ENCODE results near the gene SLC6A19.

Gene SLC6A19

DNA sequence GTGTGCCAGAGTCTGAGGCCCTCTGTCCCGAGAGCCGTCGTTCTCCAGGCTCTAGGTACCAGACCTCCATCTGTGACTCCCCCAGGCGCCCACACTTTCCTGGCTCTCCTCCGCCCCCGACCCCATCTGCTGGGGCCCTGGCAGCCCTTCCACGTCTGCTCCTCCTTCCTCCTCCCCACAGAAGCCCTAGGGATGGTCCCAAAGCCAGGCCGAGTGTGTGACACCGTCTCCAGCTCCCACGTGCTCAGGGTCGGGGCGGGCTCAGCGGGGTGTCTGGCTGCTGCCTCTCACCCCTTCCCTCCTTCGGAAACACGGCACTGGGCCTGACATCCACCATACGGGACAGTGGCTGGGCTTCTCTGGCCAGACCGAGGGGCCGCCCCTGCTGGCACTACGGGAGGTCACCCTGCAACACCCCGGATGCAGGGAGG, 20.5 kb upstream of the SLC6A19 start:
- no peak for DNase-seq (ENCODE audit: low spot score)

DNA sequence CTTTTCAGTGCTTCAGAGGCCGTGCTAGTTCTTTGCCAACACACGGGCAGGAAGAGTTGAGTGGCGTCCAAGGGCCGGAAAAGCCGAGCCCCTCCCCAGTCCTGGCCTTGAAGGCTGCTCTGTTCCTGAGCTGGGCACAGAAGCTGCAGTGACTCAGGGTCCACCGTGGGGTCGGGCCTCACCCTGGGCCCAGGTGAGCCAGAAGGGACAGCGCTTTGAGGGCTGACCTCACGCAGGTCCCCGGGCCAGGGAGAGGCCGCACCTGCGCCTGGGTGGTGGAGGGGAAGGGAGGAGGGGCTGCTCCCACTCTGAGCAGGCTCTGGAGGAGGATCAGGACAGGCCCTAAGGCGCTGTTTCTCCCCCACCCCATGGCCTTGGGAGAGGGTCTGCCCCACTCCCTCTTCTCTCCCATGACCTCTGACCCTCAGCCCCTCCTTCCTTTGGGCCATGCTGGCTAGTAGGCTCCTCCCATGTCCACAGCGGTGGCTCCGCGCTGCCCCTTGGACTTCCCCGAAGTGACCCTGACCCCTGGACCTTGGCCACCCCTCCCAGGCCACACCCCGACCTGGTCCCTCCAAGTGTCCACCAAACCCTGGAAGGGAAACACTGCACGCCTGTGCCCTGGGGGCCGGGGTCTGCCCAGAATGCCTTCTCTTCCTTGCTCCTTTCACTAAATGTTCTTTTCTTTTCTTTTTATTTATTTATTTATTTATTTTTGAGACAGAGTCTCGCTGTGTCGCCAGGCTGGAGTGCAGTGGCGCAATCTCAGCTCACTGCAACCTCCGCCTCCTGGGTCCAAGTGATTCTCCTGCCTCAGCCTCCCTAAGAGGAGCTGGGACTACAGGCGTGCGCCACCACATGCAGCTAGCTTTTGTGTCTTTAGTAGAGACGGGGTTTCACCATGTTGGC, 19.7 kb upstream of the SLC6A19 start:
- DNase-seq (ENCODE audit: low spot score), result no peak

DNA sequence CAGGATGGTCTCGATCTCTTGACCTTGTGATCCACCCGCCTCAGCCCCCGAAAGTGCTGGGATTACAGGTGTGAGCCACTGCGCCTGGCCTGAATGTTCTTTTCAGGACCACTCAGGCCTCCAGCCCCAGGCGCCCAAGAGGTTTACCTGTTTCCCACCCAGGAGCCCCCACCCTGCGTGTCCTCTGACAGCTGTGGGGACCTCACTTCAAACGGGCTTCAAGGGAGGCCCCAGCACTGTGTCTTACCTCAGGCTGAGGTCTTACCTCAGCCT, 19.1 kb upstream of the SLC6A19 start:
- DNase-seq (ENCODE audit: low spot score), result no peak

DNA sequence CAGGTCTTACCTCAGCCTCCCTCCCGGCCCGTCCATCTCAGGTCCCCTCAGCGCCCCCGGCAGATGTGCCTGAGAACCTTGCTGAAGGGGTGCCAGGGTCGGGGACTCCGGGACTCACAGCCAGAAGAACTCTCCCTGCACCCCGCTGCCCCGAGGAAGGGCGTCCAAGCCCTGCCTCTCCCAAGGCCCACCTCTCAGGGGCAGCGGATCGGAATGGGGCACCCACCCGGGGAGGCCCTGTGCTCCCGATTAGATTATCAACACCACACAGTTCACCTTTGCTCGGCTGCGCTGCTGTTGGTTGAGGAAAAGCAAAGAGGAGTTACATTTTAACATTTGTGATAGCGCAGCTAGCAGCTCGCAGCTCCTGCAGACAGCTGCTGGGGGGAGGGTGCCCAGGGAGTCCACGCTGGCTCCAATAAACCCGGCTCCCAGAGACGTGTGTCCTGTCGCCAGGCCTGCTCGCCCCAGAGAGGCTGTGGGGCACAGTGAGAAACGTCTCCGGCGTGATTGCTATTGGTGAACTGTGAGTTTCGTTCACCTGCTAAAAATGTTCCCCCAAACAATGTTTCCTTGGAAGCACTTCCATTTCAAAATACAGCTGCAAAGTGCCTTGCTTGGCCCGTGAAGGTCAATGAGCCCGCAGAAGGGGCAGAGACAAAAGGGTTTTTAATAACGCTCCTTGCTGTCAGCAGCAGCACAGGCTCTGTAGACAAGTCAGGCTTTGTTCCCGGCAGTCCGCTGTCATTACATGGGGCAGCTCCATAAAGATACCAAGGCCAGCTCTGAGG, 18.6 kb upstream of the SLC6A19 start:
- DNase-seq (ENCODE audit: low spot score), result peak; percentile 88

DNA sequence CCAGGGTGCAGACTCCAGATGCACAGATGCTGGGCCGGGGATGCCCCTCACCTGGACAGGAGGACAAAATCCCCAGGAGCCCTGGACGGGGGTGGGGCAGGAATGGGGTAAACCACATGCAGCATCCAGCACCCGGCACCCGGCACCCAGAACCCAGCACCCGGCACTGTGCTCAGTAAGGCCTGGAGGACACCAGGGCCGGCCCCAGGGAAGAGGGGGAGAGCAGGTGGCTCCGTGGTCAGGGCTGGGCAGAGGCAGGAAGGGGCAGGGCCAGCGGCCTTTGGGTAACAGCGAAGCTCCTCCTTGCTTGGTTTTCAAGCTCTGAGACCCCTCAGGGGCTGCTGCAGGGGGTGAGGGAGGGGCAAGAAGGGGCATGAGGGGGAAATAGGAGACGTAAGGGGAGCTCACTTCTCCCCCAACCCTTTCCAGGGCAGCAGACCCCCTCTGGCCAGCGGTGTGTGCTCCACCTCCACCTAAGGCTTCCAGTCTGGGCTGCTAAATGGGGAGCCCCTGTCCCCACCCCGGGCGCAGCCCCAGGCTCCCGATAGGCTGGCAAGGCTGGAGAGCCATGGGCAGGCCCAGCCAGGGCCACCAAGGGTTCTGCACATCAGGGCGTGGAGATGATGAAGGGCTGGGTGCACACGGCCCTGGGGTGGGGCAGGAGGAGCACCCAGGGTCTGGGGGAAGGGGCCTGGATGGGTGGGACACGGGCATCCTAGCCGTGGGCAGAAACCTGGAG, 17.8 kb upstream of the SLC6A19 start:
- no peak for DNase-seq (ENCODE audit: low spot score)

DNA sequence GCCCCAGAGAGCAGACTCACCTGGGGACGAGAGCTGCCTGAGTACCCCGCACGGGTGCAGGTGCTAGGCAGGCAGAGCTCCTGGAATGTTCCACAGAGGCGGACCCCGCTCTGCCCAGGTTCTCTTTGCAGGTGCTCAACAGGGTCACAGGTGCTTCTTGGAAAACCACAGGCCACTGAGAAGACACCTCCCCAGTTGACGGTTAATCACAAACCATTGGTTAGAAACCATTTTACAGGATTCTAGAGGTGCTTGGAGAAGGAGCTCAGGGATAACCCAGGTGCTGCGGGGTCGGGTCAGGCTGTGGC, 17.3 kb upstream of the SLC6A19 start:
- no peak for DNase-seq (ENCODE audit: low spot score)

DNA sequence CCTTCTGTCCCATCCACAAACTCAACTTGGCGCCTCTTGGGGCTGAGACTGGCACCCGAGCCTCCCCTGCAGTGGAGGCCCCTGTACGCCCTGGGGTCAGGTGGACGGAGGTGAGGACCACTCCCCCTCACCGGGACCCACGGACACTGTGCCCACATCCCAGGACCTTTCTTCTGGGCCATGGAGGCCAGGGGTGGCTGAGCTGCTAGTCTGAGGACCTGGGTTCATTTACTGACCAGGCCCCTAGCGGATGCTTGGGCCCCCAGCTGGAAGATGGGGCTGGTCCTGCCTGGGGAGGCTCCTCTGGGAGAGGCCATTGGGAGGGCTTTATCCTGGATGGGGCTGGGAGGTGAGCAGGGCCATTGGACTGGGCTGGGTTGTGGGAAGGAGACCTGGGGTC, 16.9 kb upstream of the SLC6A19 start:
- no peak for DNase-seq (ENCODE audit: low spot score)

DNA sequence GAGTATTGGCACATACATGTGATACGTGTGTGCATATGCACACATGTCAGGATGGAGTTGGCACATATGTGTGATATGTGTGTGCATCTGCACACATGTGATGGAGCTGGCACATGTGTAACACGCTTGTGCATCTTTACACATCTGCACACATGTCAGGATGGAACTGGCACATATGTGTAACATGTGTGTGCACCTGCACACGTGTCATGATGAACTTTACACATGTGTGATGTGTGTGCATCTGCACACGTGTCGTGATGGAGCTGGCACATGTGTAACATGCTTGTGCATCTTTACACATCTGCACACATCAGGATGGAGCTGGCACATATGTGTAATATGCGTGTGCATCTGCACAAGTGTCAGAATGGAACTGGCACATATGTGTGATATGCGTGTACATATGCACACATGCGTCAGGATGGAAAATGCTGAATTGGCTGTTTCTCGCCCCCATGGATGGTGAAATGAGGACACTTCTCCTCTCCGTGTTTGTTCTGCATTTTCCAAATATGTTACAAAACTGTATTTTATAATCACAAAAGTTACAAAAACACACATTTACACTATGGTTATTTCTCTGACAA, 16.3 kb upstream of the SLC6A19 start:
- DNase-seq (ENCODE audit: low spot score), result no peak

DNA sequence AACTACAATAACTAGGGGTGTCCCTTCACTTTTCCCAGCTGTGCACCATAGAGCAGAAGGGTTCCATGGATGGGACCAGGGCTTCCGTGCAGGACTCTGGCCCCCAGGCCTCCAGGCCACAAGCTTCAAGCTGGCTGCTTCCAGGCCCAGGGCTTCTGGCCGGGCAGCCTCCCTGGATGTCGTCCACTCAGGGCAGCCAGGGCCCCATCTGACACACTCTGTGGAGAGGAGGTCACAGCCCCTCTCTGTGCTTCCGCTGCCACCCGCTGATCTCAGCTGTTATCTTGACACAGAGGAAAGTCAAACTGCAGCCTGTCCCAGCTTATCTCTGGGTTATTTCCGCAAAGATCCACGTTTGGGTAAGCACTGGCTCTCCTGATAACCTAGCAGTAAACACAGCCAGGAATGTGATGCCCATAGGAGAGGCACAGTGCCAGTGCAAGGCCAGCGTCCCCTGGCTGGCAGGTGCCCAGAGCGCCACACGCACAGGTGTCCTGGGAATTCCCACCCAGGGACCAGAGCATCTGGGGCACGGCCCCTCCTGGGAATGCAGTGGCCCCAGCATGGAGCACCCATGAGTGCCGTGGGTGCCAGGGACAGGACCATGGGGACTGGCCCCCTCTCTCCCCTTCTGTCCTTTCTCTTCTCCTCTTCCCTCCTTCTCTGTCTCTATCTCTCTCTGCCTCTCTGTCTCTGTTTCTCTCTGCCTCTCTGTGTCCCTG, 15.6 kb upstream of the SLC6A19 start:
- DNase-seq (ENCODE audit: low spot score), result no peak

DNA sequence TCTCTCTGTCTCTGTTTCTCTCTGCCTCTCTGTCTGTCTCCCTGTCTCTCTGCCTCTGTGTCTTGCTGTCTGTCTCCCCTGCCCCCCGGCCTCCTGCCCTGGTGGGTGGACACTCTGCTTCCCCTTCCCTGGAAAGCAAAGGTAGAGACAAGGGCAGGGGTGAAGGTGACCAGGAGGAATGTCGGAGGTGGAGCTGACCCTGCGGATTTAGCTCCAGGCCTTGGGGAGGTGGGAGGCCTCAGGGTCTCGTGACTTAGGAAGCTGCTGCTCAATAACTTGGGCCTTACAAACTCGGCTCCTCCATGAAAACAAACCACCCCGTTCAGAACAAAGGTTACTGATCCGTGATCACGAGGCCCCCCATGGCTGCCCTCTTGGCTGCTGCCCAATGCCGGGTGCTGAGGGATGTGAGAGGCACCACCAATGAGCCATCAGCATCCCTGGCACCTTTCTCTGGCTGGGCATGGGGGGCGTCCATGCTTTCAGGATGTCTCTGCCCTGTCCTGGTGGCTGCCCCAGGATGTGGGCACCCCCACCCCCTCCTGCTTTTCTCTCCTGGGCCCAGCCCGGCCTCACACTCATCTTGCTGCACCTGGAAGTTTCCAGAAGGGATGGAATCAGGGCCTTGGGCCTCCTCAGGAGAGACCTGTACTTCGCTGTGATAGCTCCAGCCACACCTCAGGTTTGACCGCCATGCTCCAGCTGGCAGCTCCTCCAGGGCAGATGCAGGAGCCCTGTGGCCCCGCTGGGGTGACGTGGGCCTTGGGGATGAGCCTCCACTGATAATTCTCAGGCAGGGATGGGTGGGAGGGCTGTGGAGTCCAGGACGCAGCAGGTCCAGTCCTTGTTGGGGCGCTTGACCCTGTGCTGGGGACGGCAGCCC, 14.8 kb upstream of the SLC6A19 start:
- no peak for DNase-seq (ENCODE audit: low spot score)

DNA sequence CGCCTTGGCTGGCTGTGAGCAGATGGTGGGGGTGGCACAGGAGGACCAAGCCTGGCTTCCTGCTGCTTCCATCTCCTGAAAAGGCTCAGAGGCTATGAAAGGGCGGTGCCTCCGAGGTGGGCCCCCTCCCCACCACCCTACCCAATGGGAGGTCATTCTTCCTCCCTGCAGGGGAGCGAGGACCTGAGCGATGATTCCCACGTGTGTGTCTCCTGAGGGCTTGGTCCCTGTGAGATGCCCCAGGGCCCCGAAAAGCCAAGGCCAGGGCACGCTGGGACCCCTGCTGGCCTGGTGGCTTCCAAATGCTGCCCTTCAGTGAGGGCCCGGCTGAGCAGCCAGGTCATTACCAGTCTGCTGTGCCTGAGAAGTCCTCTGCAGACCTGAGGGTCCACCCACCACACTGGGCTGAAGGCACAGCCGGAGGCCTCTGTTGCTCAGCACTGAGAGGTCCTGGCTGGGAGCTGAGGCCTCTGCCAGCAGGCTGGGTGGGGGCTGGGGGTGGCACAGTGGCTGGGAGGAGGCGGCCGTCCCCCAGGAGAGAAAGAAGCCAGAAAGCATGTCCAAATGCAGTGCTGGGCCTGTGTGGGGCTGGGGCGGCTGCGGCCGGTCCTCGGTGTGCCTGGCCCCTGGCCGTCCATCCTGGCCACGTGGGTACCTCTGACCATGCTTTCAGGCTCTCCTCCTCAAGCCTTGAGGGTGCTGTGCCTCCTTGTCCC, 14.0 kb upstream of the SLC6A19 start:
- DNase-seq (ENCODE audit: low spot score), result no peak

DNA sequence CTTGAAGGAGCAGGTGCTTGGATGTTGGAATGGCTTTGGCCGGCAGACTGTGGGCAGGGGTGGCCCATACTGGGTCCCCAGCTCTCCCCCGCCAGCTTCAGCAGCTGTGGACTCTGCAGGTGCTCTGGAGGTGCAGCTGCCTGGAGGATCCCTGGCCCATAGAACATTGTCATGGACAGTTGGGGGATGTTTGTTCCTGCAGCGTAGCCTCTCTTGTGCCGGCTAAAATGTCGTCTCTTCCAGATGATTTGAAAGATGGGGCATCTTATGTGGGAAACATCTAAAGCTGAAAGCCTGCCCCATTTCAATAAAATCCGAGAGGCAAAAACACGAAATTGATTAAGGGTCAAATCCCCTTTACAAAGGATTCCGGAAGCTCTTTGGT, 13.5 kb upstream of the SLC6A19 start:
- no peak for DNase-seq (ENCODE audit: low spot score)

DNA sequence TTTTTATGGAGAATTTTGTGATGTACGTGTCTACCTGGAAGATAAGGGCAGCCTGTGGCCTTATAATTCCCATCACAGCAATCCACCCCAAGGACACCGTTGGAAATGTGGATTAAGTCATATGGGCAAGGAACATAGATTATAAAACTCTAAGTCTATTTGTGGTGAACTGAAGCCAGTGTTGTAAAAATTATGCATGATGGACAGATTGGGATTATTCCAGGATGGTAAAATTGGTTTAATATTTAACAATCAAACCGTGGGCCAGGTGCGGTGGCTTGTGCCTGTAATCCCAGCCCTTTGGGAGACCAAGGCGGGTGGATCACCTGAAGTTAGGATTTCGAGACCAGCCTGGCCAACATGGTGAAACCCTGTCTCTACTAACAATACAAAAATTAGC, 12.9 kb upstream of the SLC6A19 start:
- no peak for DNase-seq (ENCODE audit: low spot score)

DNA sequence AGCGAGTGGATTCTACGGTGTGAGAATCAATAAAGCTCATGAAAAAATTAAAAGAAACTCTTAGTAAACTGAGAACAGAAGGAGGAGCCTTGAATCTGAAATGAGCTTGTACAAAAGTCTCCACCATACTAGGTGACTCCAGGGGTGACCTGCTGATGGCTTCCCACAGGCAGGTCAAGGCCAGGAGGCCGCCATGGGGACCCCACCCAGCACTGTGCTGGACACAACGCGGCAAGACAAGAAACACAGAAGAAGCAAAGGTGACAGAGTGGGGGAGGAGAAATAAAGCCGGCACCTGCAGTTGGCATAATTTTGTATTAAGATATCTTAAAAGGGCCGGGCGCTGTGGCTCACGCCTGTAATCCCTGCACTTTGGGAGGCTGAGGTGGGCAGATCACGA, 12.1 kb upstream of the SLC6A19 start:
- no peak for DNase-seq (ENCODE audit: low spot score)

DNA sequence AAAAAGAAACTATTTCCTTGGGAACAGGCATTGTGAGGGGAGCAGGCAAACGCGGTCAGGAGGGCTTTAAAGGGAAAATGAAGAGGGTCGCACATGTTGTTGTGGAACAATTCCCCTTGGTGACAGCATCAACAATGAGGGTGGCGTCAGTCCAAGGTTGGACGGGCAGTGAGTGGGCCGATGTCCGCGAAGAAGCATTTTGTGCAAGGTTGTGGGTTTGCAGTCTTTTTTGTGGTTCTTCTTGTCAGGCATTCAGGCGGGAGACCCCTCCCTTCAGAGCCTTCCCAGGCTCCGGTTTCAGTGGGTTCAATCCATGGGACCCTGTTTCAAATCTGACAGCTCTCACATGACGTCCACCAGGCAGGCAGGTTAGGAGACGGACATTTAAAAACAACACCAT, 11.1 kb upstream of the SLC6A19 start:
- DNase-seq (ENCODE audit: low spot score), result no peak

DNA sequence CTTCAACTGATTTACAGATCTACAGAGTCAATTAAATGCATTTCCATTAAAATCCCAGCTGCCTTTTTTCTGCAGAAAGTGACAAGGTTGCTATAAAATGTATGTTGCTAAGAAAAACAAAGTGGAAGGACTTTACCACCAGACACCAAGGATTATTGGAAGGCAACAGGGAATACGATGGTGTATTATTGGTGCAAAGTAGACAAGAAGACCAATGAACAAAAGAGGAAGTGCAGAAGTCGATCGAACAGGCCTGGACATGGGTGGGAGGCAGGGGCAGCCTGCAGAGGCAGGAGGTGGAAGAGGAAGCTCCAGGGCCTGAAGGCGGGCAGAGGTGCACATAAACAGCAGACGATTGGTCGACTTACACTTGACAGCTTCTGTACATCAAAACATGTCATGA, 10.6 kb upstream of the SLC6A19 start:
- DNase-seq (ENCODE audit: low spot score), result no peak

DNA sequence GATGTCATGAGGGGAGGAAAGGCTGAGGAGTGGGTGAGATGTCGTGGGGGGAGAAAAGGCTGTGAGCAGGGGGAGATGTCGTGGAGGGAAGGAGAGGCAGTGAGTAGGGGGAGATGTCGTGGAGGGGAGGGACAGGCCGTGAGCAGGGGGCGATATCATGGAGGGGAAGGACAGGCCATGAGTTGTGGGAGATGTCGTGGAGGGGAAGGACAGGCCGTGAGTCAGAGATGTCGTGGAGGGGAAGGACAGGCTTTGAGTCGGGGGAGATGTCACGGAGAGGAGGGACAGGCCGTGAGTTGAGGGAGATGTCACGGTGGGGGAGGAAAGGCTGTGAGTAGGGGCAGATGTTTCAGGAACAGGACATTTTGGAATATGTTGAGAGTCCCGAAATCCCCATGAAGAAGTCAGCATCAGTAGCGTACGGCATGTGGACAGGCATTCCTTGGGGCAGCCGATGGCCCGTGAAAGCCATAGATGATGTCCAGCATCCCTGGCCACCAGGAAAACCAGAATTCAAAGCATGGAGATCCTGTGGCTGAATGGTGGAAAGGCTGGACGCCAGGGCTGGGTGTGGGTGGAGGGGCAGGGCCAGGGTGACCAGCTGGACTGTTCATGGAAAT, 8.3 kb upstream of the SLC6A19 start:
- no peak for DNase-seq (ENCODE audit: low spot score)

DNA sequence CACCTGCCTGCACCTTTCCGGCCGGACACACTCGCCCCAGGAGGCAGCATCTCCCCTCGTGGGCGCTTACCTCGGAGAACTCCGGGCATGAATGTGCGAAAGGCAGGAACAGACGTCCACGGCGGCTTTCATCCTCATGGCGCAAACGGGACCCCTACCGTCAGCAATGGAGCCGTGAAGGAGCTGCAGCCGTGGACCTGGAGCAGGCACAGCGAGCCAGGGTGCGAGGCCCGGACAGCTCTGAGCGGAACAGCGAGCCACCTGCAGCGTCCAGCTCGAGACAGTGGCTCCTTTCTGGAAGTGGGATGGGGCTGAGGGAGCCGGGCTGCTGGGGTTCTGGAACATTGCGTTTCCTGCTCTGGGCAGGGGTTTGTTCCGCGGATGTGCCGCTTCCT, 7.8 kb upstream of the SLC6A19 start:
- DNase-seq (ENCODE audit: low spot score), result no peak

DNA sequence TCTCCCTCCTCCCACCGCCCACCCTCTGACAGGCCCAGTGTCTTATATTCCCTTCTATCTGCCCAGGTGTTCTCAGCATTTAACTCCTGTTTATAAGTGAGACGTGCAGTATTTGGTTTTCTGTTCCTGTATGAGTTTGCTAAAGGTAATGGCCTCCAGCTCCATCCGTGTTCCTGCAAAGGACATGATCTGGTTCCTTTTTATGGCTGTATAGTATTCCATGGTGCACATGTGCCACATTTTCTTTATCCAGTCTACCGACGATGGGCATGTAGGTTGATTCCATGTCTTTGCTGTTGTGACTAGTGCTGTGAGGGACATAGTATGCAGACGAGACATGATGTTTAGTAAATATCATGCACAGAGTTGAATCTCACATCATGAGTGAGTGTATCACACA, 7.0 kb upstream of the SLC6A19 start:
- DNase-seq (ENCODE audit: low spot score), result no peak

DNA sequence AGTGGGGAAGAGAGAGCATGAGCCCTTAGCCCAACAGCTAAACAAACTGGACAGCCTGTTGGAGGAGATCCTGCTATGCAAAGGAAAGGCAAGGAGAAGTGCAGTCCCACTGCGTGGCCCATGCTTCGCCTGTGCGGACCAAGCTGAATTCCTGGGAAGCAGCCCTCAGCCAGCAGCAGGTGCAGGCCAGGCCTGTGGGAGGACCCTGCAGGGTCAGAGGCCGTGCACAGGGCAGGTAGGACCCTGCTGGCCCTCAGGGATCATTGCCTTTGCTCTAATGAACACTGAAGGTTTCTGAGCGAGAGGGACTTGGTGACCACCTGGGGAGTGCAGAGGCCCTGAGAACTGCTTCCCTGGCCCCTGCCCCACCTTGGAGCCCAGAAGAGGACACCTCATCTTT, 6.0 kb upstream of the SLC6A19 start:
- DNase-seq (ENCODE audit: low spot score), result no peak
